ENCODE data around the gene WDR64.
"Not testable (repeated sequence)": the region's sequence is repeated elsewhere in the genome, so short reads cannot be mapped to it uniquely, and the experiment has no call there.

- TF ChIP-seq POLR2AphosphoS5 (IDR thresholded peaks at IDR 0.05; ENCODE audit: low read depth); CTCF (conservative IDR thresholded peaks at IDR 0.05; ENCODE audit: low read depth in 2 of 2); ETS1 (IDR thresholded peaks at IDR 0.05); EZH2phosphoT487 (IDR thresholded peaks at IDR 0.05; ENCODE audit: unreplicated experiment); EZH2 (IDR thresholded peaks at IDR 0.05; ENCODE audit: low read depth, unreplicated experiment): not testable (repeated sequence)
Measured at GRCh38 chr1:241826613-241827012, 174.5 kb downstream of the WDR64 start.
